HUES64 (cell line): Measurements from ENCODE around the gene U2AF2.

Source experiments
- H3K27ac ChIP-seq: 2 replicates; pipeline ENCODE4 v1.7.0; 2013; ENCODE audit warnings: low read depth, low read length, inconsistent platforms
- H3K27me3 ChIP-seq: 2 replicates; pipeline ENCODE4 v1.6.1; 2013; ENCODE audit warnings: mild to moderate bottlenecking, low read length; ENCODE audit not compliant: insufficient read depth
- H3K36me3 ChIP-seq: 2 replicates; pipeline ENCODE4 v1.6.1; 2013; ENCODE audit warnings: mild to moderate bottlenecking, low read length; ENCODE audit not compliant: insufficient read depth
- H3K4me1 ChIP-seq: 2 replicates; pipeline ENCODE4 v1.6.1; 2013; ENCODE audit warnings: mild to moderate bottlenecking, low read length, moderate library complexity; ENCODE audit not compliant: insufficient read depth
- H3K4me3 ChIP-seq: 2 replicates; pipeline ENCODE4 v1.5.1; 2013; ENCODE audit warnings: mild to moderate bottlenecking, low read length, moderate library complexity
- H3K9ac ChIP-seq: 2 replicates; pipeline ENCODE4 v1.6.1; 2013; ENCODE audit warnings: mild to moderate bottlenecking, low read depth, low read length
- H3K9me3 ChIP-seq: 2 replicates; pipeline ENCODE4 v1.6.1; 2013; ENCODE audit warnings: low read depth, low read length; ENCODE audit not compliant: insufficient read depth
- WGBS: fragments of 150-250, 120-280 bp; methylation state at CpG from one replicate; pipeline ENCODE4 v1.1.7; 2013; ENCODE audit warnings: missing lambda C conversion rate; 5-methylcytosine and 5-hydroxymethylcytosine counted together

The U2AF2 gene

DNA sequence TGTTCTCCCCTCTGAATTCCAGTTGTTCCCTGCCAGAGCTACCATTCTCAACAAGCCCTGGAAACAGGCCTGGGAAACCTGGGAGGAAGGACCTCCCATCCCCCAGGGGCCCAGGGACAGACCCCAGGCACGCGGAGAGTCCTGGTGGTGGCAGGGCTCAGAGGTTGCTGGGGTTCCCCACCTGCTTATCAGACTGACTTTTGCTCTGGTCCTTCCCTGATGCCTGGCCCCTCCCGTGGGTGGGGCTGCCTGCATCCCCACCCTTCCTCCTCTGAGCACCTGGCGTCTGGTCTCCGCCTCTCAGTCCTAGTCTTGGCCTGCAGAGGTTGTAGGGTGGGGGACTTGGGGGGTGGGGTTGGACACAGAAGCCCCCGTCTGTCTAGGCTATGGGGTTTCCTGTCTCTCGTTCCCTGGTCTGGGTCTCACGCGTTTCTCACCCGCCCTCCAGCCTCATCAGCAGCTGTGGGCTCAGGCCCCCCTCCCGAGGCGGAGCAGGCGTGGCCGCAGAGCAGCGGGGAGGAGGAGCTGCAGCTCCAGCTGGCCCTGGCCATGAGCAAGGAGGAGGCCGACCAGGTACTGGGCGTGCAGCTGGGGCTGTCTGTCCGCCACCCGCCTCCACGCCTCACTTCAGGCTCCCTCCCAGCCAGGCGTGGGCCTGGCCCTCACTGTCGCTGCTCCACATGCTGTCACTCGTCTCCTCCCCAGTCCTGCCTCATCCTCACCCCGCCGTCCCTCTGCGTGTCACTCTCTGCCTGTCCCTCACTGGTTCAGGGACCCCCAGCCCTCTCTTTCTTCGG is 33.8 kb downstream of the U2AF2 start:
- no peak overlapping the region for H3K4me3 ChIP-seq
- no peak overlapping the region for H3K9ac ChIP-seq
- no peaks in the 10 kb centered on the region for H3K4me1 ChIP-seq
- no peaks in the 10 kb centered on the region for H3K9me3 ChIP-seq
- 89% methylated on average over 27 of the region's 27 CpGs for WGBS
- H3K36me3 ChIP-seq = peaks cover 70% of the 10 kb centered on the region
- no peak overlapping the region for H3K27ac ChIP-seq
- no peaks in the 10 kb centered on the region for H3K27me3 ChIP-seq

DNA sequence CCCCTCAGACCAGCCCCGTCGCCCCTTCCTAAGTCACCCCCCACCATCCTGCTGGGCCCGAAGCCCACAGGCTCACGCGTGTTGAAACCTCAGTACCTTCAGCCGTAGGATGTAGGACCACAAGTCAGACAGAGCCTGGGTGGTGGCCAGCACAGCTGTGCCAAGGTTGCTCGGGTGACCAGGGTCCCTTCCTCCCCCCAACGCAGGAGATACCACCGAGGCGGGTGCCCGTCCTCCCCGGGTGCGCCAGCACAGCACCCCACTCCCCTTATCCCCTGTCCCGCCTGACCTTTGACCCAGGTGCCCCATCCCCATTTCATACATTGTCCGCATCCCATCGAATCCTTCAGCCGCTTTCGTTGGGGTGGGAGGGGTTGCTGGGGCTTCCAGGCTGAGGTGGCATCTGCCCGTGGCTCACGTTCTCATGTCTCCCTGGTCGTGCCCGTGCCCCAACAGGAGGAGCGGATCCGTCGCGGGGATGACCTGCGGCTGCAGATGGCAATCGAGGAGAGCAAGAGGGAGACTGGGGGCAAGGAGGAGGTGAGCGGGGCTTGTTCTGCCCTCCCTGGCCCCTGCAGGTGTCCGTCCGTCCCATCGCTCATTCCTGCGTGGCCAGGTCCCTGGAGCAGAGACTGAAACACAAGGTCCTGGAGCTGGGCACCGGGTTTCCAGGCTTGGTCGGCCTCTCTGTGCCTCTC is 34.7 kb downstream of the U2AF2 start:
- H3K4me1 ChIP-seq = no peaks in the 10 kb centered on the region
- H3K36me3 ChIP-seq = peaks cover 71% of the 10 kb centered on the region
- H3K27ac ChIP-seq = no peak overlapping the region
- H3K9me3 ChIP-seq = no peaks in the 10 kb centered on the region
- 97% methylated on average over 35 of the region's 35 CpGs for WGBS
- no peaks in the 10 kb centered on the region for H3K27me3 ChIP-seq
- H3K9ac ChIP-seq = no peak overlapping the region
- H3K4me3 ChIP-seq = no peak overlapping the region

DNA sequence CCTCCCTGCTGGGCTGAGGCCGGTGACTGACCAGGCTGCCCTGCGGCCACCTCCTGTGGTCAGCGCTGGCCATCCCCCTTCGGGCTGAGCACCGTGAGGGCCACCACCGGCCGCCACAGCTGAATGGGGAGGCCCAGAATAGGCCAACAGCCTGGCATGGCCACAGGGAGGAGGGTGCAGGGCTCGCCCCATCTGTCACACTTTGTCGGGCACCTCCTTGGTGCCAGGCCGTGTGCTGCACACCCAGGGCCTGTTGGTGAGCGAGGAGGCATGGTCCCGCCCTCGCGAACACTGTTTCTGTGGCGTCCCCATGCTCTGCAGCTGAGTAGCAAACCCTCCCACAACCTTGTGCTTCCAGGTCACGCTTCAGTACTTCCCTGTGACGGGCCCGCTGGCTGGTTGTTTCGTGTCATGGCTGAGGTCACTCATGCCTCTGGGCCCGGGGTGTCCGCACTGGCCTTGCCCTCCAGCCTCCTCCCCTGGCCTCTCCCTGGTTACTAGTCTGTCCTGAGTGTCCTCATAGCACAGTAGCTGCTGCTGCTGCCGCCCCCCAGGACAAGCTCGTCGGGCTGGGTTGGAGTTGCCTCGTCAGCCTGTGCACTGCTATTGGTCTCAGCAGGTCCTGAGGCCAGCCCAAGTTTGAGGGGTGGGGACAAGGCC is 35.4 kb downstream of the U2AF2 start:
- Histone ChIP-seq H3K9ac (no peak overlapping the region), H3K36me3 (peaks cover 70% of the 10 kb centered on the region)
- WGBS = 95% methylated on average over 25 of the region's 25 CpGs

DNA sequence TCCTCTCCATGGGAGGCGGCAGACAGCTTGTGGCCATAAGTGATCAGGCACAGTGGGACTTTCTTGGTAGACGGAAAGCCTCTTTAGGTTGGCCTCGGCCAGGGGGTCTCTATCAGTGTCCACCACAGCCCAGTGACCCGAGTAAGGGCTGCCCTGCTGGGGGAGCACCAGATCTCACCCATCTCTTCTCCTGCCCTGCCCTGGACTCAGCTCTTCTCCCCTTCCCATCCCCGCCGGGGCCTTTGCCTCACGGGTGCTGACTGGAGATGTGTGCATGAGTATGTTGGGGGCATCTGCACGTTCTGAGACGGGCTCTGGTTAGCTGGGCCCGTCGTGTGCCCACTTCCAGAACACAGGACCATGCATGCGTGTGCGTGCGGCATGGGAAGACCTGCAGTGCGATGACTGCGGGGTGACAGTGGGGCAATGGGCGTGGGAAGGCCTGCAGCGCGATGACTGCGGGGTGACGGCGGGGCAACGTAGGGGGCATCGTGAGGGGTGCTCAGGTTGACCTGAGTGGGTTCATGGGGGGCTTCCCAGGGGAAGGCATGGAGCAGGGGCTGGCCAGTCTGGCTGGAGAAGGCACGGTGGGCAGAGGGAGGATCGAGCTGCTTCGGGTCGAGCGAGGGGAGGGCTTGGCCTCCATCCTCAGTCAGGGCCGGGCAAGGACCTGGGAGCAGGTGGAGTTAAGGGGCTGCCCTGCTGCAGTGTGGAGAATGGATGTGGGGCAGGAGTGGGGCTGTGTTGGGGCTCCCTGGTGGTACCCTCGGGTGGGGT is 36.1 kb downstream of the U2AF2 start:
- Histone ChIP-seq H3K27ac (no peak overlapping the region), H3K4me1 (no peaks in the 10 kb centered on the region), H3K36me3 (peaks cover 67% of the 10 kb centered on the region), H3K4me3 (no peak overlapping the region), H3K9ac (no peak overlapping the region), H3K27me3 (no peaks in the 10 kb centered on the region), H3K9me3 (no peaks in the 10 kb centered on the region)
- 95% methylated on average over 31 of the region's 31 CpGs for WGBS

More for the DNA sequence above, 35.4 kb downstream of the U2AF2 start:
- Histone ChIP-seq H3K27me3 (no peaks in the 10 kb centered on the region), H3K27ac (no peak overlapping the region), H3K4me3 (no peak overlapping the region), H3K9me3 (no peaks in the 10 kb centered on the region), H3K4me1 (no peaks in the 10 kb centered on the region)

DNA sequence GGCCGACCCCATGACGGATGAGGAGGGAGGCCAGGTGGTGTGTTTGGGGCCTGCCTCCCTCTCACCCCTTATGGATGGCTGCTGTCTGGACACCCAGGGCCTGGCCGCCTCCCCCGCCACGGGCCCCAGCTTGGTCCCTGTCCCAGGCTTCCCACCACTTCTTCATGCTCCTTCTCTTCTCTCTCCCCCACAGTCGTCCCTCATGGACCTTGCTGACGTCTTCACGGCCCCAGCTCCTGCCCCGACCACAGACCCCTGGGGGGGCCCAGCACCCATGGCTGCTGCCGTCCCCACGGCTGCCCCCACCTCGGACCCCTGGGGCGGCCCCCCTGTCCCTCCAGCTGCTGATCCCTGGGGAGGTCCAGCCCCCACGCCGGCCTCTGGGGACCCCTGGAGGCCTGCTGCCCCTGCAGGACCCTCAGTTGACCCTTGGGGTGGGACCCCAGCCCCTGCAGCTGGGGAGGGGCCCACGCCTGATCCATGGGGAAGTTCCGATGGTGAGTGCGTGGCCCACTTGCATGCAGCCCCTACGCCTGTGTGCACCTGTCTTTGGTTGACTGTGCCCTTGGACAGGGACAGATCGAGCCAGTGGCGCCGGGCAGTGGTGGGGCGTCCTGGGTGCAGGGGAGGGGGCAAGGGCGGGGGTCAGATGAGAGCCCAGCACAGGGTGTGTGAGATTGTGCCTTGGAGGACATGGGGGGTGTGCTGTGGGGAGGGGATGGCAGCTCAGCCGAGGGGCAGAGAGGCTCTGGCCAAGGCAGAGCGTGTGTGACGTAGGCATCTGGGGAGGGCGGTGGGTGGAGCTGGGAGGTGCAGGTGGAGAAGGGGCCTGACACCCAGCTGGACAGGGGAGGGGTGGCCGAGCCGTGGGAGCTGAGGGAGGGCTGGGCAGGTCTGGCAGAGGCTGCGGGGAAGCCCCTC is 37.0 kb downstream of the U2AF2 start:
- 94% methylated on average over 31 of the region's 31 CpGs for WGBS
- Histone ChIP-seq H3K9ac (no peak overlapping the region), H3K9me3 (no peaks in the 10 kb centered on the region), H3K4me1 (no peaks in the 10 kb centered on the region), H3K27me3 (no peaks in the 10 kb centered on the region), H3K27ac (no peak overlapping the region), H3K4me3 (no peak overlapping the region), H3K36me3 (peaks cover 70% of the 10 kb centered on the region)

DNA sequence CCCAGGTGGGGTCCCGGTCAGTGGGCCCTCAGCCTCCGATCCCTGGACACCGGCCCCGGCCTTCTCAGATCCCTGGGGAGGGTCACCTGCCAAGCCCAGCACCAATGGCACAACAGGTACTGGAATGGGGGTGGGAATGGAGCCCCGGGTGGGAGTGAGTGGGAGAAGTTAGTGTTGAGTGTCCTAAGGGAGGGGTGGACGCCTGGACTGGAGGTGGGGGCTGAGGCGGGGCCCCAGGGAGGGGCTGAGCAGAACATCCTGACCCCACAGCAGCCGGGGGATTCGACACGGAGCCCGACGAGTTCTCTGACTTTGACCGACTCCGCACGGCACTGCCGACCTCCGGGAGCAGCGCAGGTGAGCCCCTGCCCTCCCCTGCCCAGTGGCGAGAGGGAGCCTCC is 37.8 kb downstream of the U2AF2 start:
- no peaks in the 10 kb centered on the region for H3K9me3 ChIP-seq
- no peak overlapping the region for H3K9ac ChIP-seq
- H3K4me1 ChIP-seq = no peaks in the 10 kb centered on the region
- 94% methylated on average over 19 of the region's 19 CpGs for WGBS
- peaks cover 78% of the 10 kb centered on the region for H3K36me3 ChIP-seq
- no peak overlapping the region for H3K4me3 ChIP-seq
- no peak overlapping the region for H3K27ac ChIP-seq
- H3K27me3 ChIP-seq = no peaks in the 10 kb centered on the region

DNA sequence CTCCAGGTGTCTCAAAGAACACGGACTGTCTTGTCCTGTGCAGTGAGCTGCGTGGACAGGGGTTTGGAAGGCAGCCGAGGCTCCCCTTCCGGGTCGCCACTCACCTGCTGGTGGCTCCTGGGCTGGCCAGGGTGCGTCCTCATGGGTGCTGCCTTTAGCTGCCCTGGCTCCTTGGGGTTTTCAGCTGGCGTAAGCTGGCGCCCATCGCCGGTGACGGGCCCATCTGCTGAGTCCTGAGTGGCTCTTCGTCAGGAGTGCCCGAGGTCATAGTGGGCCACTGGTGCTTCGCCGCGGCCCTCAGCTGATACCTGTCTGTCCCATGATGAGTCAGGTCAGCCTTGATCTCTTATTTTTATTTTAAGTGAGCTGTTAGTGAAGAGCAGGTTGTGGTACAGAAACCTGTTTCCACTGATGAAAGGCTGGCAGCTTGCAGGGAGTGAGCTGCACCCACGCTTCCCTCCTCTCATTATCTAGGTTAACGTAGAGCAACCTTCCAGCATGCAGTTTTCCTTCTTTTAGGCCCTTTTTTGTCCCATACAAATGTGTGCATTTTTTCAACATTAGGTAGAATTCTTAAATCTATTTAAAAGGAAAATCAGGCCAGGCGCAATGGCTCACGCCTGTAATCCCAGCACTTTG is 38.6 kb downstream of the U2AF2 start:
- WGBS = 95% methylated on average over 20 of the region's 20 CpGs
- Histone ChIP-seq H3K4me1 (no peaks in the 10 kb centered on the region), H3K9me3 (no peaks in the 10 kb centered on the region), H3K27ac (no peak overlapping the region), H3K9ac (no peak overlapping the region), H3K27me3 (no peaks in the 10 kb centered on the region), H3K36me3 (peaks cover 76% of the 10 kb centered on the region), H3K4me3 (no peak overlapping the region)

DNA sequence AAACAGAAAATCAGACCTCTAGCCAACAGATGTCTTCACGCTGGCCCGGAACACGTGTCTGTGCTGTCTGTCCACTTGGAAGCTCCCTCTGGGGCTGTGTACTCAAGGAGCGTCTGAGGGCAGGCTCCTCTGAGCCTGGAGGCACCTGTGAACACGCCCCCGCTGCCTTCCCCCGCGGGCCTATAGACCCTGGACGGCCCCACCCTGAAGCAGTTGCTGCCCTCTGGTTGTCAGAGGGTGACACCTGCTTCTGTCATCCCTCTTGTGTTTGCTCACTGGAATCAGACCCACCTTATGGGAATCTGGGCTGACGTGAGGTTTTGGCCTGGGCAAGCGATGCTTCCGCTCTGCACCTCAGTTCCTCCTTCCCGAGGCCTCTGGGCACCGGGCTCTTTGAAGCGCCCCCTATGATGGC is 39.4 kb downstream of the U2AF2 start:
- Histone ChIP-seq H3K9ac (no peak overlapping the region), H3K9me3 (no peaks in the 10 kb centered on the region), H3K36me3 (peaks cover 71% of the 10 kb centered on the region), H3K4me3 (no peak overlapping the region), H3K27me3 (no peaks in the 10 kb centered on the region), H3K27ac (no peak overlapping the region), H3K4me1 (no peaks in the 10 kb centered on the region)
- WGBS = 95% methylated on average over 15 of the region's 15 CpGs

DNA sequence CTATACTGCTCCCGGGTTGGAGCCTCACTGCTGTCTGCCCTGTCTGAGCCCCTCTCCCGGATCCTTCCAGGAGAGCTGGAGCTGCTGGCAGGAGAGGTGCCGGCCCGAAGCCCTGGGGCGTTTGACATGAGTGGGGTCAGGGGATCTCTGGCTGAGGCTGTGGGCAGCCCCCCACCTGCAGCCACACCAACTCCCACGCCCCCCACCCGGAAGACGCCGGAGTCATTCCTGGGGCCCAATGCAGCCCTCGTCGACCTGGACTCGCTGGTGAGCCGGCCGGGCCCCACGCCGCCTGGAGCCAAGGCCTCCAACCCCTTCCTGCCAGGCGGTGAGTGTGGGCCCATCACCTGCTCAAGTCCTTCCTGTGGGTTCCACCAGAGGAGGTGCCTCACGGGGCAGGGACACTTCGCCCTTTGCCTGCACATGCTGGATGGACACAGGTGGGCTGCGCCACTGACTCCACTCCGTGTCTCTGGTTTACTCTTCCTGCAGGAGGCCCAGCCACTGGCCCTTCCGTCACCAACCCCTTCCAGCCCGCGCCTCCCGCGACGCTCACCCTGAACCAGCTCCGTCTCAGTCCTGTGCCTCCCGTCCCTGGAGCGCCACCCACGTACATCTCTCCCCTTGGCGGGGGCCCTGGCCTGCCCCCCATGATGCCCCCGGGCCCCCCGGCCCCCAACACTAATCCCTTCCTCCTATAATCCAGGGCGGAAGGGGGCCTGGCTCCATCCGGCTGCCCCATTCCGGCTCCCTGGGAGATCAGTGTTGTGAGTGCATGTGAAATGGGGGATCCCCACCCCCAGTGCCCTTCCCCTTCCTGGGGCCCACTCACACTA is 40.0 kb downstream of the U2AF2 start:
- WGBS = 96% methylated on average over 30 of the region's 37 CpGs
- H3K36me3 ChIP-seq = peaks cover 69% of the 10 kb centered on the region
- H3K27ac ChIP-seq = no peak overlapping the region
- H3K9ac ChIP-seq = no peak overlapping the region
- H3K27me3 ChIP-seq = no peaks in the 10 kb centered on the region
- no peaks in the 10 kb centered on the region for H3K9me3 ChIP-seq
- H3K4me3 ChIP-seq = no peak overlapping the region
- no peaks in the 10 kb centered on the region for H3K4me1 ChIP-seq
